Upper lobe of left lung (tissue), 4 donors: ENCODE measurements around the gene PDXDC1.
"Not testable (repeated sequence)": the region's sequence is repeated elsewhere in the genome, so short reads cannot be mapped to it uniquely, and the experiment has no call there.

Experiments
- CTCF ChIP-seq, 6 experiments: fragments of 450-650 bp in 4 of 6; fragments of 200-600 bp in 2 of 6; sonication (generic) in 2 of 6; IDR thresholded peaks; one replicate each; pipeline ENCODE4 v1.5.1; 2016 to 2019; ENCODE audit warnings: antibody characterized with exemption in 6 of 6
- EP300 ChIP-seq, 4 donors: sonication (generic); formaldehyde crosslinking; IDR thresholded peaks; one replicate each; pipeline ENCODE4 v1.5.1; 2017; ENCODE audit warnings: antibody characterized with exemption in 4 of 4, control low read depth in 2 of 4
- POLR2A ChIP-seq, 4 donors: fragments of 450-650 bp; IDR thresholded peaks; one replicate each; pipeline ENCODE4 v1.5.1; 2016 to 2017; ENCODE audit warnings: antibody characterized with exemption in 4 of 4, mild to moderate bottlenecking in 2 of 4
- POLR2AphosphoS5 ChIP-seq, 2 donors: sonication (generic); formaldehyde crosslinking; IDR thresholded peaks; one replicate each; pipeline ENCODE4 v1.5.1; 2017; ENCODE audit warnings: antibody characterized with exemption in 2 of 2

- not testable (repeated sequence) for TF ChIP-seq CTCF, POLR2A, EP300, POLR2AphosphoS5 (IDR thresholded peaks at IDR 0.05)
Measured at GRCh38 chr16:15135483-15136360, 160.9 kb downstream of the PDXDC1 start.
